Endothelial cell of umbilical vein (primary cell): ENCODE results near the gene TRNAU1AP. TPM values are rescaled to one million over a fixed set of nuclear protein-coding genes. Genes with fewer than 3 reads are reported as not detected.
"Not testable (repeated sequence)": the region's sequence is repeated elsewhere in the genome, so short reads cannot be mapped to it uniquely, and the experiment has no call there.

Experiments used
- BruUV-seq: library from RNA; stranded (reverse); fragments of 400-500 nt; replicated peaks from 2 replicates; lab custom pipeline; 2021; lab: Mats Ljungman, UMichigan
- CTCF ChIA-PET: fragments of 300-600, 350-600 bp; sonication (Branson Sonifier 250); formaldehyde crosslinking; loops from one replicate; lab custom pipeline; 2021; ENCODE audit warnings: antibody characterized with exemption, inconsistent platforms; lab: Charles Lee
- POLR2A ChIA-PET: fragments of 300-600, 350-600 bp; sonication (Branson Sonifier 250); formaldehyde crosslinking; loops from one replicate; lab custom pipeline; 2021; ENCODE audit warnings: antibody characterized with exemption, inconsistent platforms; lab: Charles Lee
- DNase-seq: peaks from one replicate; pipeline ENCODE4 v3.0.0-alpha.2; 2011; ENCODE audit warnings: low read depth, low spot score
- FAIRE-seq: peaks from 2 replicates; lab custom pipeline; 2011; peaks lifted over from hg19 to GRCh38; lab: Jason Lieb, UNC
- H2AFZ ChIP-seq: 2 replicates; pipeline ENCODE4 v1.6.0; 2012; ENCODE audit warnings: low read depth, low read length, control low read depth, inconsistent platforms
- H3K27ac ChIP-seq: 2 replicates; pipeline ENCODE4 v1.5.1; 2011; ENCODE audit warnings: low read depth, mild to moderate bottlenecking, control low read depth, low read length, moderate library complexity; ENCODE audit not compliant: insufficient read depth
- H3K27me3 ChIP-seq, 2 experiments: 2 replicates each; pipeline versions ENCODE4 v1.6.0 to v1.6.1; 2011; ENCODE audit warnings: low read length in 2 of 2, mixed read lengths in 1 of 2; ENCODE audit not compliant: control insufficient read depth in 2 of 2, insufficient read depth in 2 of 2
- H3K36me3 ChIP-seq, 2 experiments: 2 replicates in 1 of 2; 3 replicates in 1 of 2; pipeline ENCODE4 v1.5.1; 2011; ENCODE audit warnings: low read length in 2 of 2, mild to moderate bottlenecking in 1 of 2, moderate library complexity in 1 of 2; ENCODE audit not compliant: control insufficient read depth in 2 of 2, insufficient read depth in 2 of 2; ENCODE audit errors: extremely low read depth in 1 of 2
- H3K4me1 ChIP-seq: 3 replicates; pipeline ENCODE4 v1.5.1; 2011; ENCODE audit warnings: mild to moderate bottlenecking, low read length; ENCODE audit not compliant: control insufficient read depth, insufficient read depth; ENCODE audit errors: extremely low read depth
- H3K4me2 ChIP-seq: 2 replicates; pipeline ENCODE4 v1.6.1; 2011; ENCODE audit warnings: low read length, control low read depth, mixed read lengths; ENCODE audit not compliant: insufficient read depth
- H3K4me3 ChIP-seq, 3 experiments: fragments of 200-600 bp in 1 of 3; sonication (generic), shearing (Covaris generic) in 1 of 3; replicated peaks in 1 of 3; 2 replicates each; pipeline ENCODE4 v1.5.1; 2011 to 2016; ENCODE audit warnings: control low read depth in 3 of 3, low read length in 3 of 3, mild to moderate bottlenecking in 2 of 3, inconsistent platforms in 1 of 3, low read depth in 1 of 3, moderate library complexity in 1 of 3; ENCODE audit not compliant: insufficient read depth in 1 of 3
- H3K79me2 ChIP-seq: 2 replicates; pipeline ENCODE4 v1.6.0; 2012; ENCODE audit warnings: low read length, inconsistent platforms; ENCODE audit not compliant: control insufficient read depth, insufficient read depth
- H3K9ac ChIP-seq: replicated peaks from 2 replicates; pipeline ENCODE3; 2011; ENCODE audit warnings: low read length, control low read depth; ENCODE audit not compliant: insufficient read depth; ENCODE audit errors: extremely low read depth
- H3K9me1 ChIP-seq: replicated peaks from 3 replicates; pipeline ENCODE4 v1.6.0; 2011; ENCODE audit warnings: mild to moderate bottlenecking, low read length; ENCODE audit not compliant: control insufficient read depth, insufficient read depth; ENCODE audit errors: extremely low read depth
- H3K9me3 ChIP-seq: replicated peaks from 2 replicates; pipeline ENCODE4 v1.5.1; 2012; ENCODE audit warnings: low read length, inconsistent platforms; ENCODE audit not compliant: control insufficient read depth, insufficient read depth
- H4K20me1 ChIP-seq: replicated peaks from 2 replicates; pipeline ENCODE3; 2011; ENCODE audit warnings: mild to moderate bottlenecking, low read length; ENCODE audit not compliant: control insufficient read depth, insufficient read depth; ENCODE audit errors: extremely low read depth
- CTCF ChIP-seq, 2 donors: IDR thresholded peaks; 1 replicate in 1 of 2; 2 replicates in 1 of 2; pipeline ENCODE4 v1.5.1; 2011; ENCODE audit warnings: low read length in 2 of 2, mild to moderate bottlenecking in 2 of 2, moderate library complexity in 2 of 2, control low read depth in 1 of 2, inconsistent platforms in 1 of 2, low read depth in 1 of 2; ENCODE audit not compliant: insufficient read depth in 1 of 2; ENCODE audit errors: extremely low read depth in 1 of 2
- EZH2 ChIP-seq: IDR thresholded peaks from 2 replicates; pipeline ENCODE4 v1.6.1; 2012; ENCODE audit warnings: borderline replicate concordance, low read depth, mild to moderate bottlenecking, moderate library complexity, low read length, inconsistent platforms; ENCODE audit not compliant: severe bottlenecking
- FOS ChIP-seq: IDR thresholded peaks from 2 replicates; pipeline ENCODE4 v1.6.1; 2011; ENCODE audit warnings: mild to moderate bottlenecking, low read length, moderate library complexity, borderline replicate concordance; ENCODE audit not compliant: insufficient read depth
- JUN ChIP-seq: IDR thresholded peaks from 2 replicates; pipeline ENCODE4 v1.6.1; 2011; ENCODE audit warnings: borderline replicate concordance, low read depth; ENCODE audit not compliant: insufficient read length, insufficient read depth
- MAX ChIP-seq: IDR thresholded peaks from 2 replicates; pipeline ENCODE4 v1.6.1; 2011; ENCODE audit not compliant: insufficient read depth, insufficient read length
- POLR2AphosphoS5 ChIP-seq: IDR thresholded peaks from 2 replicates; pipeline ENCODE4 v1.6.1; 2012; ENCODE audit warnings: low read depth, mild to moderate bottlenecking, control low read depth, low read length, moderate library complexity; ENCODE audit not compliant: insufficient read depth
- dilution Hi-C: fragments of 300-500 bp; cut with MboI; formaldehyde crosslinking; loops from one replicate; pipeline ENCODE4 v1.15.0; 2019; ENCODE audit warnings: low sequenced_read_pairs; ENCODE audit not compliant: extremely low pct_ligation_motif_present
- intact Hi-C: fragments of 100-400 bp; cut with micrococcal nuclease; formaldehyde crosslinking; loops from one replicate; pipeline ENCODE4 v1.10.0; 2022
- polyA plus RNA-seq, 4 experiments: library from polyadenylated mRNA; depleted of rRNA in 3 of 4; stranded (reverse) in 3 of 4; unstranded in 1 of 4; fragments of >200 nt; gene quantifications; 2 replicates each; pipeline versions ENCODE4 v1.2.1 to v1.2.3, GENCODE V29; 2011 to 2012; ENCODE audit warnings: missing spikeins in 1 of 4
- total RNA-seq: library from RNA; stranded (reverse); gene quantifications from 2 replicates; pipeline ENCODE4 v1.2.3, GENCODE V29; 2021

The TRNAU1AP gene
- total and polyA plus RNA-seq, 2 donors (not counting 3 experiments of a cell fraction or from before 2014, with no cell fraction given) = 32.7 to 46.2 TPM

- POLR2A ChIA-PET = interaction anchor here (0.6 kb wide), 1 partner anchor 10 kb away, joined by 6 read pairs; no protein-coding TSS in a partner anchor
- no peaks in the 10 kb centered on the region for H4K20me1 ChIP-seq
Measured at GRCh38 chr1:28519946-28520725, 32.7 kb upstream of the TRNAU1AP start.

GRCh38 chr1:28520796-28521195 lies 32.1 kb upstream of the TRNAU1AP start:
- H4K20me1 ChIP-seq, H3K36me3 ChIP-seq, intact Hi-C loops, H3K27ac ChIP-seq, dilution Hi-C loops, H2AFZ ChIP-seq, H3K9ac ChIP-seq, BruUV-seq, FAIRE-seq, H3K4me2 ChIP-seq, H3K27me3 ChIP-seq, H3K9me1 ChIP-seq, DNase-seq, H3K4me3 ChIP-seq, H3K9me3 ChIP-seq: not testable (repeated sequence)
- ChIA-PET POLR2A (interaction anchor here (0.6 to 1.9 kb wide), 2 partner anchors 9 to 59 kb away, joined by 6 to 9 read pairs; no protein-coding TSS in a partner anchor), CTCF (interaction anchor here (1.5 kb wide), 1 partner anchor 356 kb away, joined by 4 read pairs; no protein-coding TSS in a partner anchor)
- Histone ChIP-seq H3K4me1 (peaks cover 14% of the 10 kb centered on the region), H3K79me2 (peaks cover 66% of the 10 kb centered on the region)

More at GRCh38 chr1:28519946-28520725, 32.7 kb upstream of the TRNAU1AP start:
- no peaks in the 10 kb centered on the region for H3K9me3 ChIP-seq
- no peak overlapping the region for H3K27ac ChIP-seq
- H3K4me1 ChIP-seq = peaks cover 14% of the 10 kb centered on the region
- BruUV-seq = no TSS peak
- H3K9me1 ChIP-seq = no peaks in the 10 kb centered on the region
- H3K4me3 ChIP-seq = no peak overlapping the region
- H3K36me3 ChIP-seq = no peaks in the 10 kb centered on the region
- TF ChIP-seq FOS (no peak), CTCF (IDR thresholded peaks at IDR 0.05; ENCODE audit: extremely low read depth in 1 of 2, insufficient read depth in 1 of 2, low read depth in 1 of 2, low read length in 2 of 2) (no peak), JUN (no peak), EZH2 (no peak), POLR2AphosphoS5 (no peak), MAX (no peak)
- CTCF ChIA-PET = interaction anchor here (0.6 to 2.6 kb wide), 3 partner anchors 83 to 357 kb away, joined by 3 to 53 read pairs (median 4); no protein-coding TSS in a partner anchor
- no peak for DNase-seq
- no peak overlapping the region for H2AFZ ChIP-seq
- FAIRE-seq = no peak
- intact Hi-C loops (loop anchor here (2.0 to 5.0 kb wide), 3 partner anchors 33 to 217 kb away; partner anchors contain the start of genes TAF12, TRNAU1AP and YTHDF2), dilution Hi-C loops (no loop called here)
- no peaks in the 10 kb centered on the region for H3K27me3 ChIP-seq
- H3K9ac ChIP-seq = no peak overlapping the region
- H3K4me2 ChIP-seq = no peak overlapping the region
- H3K79me2 ChIP-seq = peaks cover 60% of the 10 kb centered on the region
